Endothelial cell of umbilical vein (primary cell): ENCODE measurements around the gene MED12L. TPM values are rescaled to one million over a fixed set of nuclear protein-coding genes. Genes with fewer than 3 reads are reported as not detected.

Experiments
- BruUV-seq: library from RNA; stranded (reverse); fragments of 400-500 nt; replicated peaks from 2 replicates; lab custom pipeline; 2021; lab: Mats Ljungman, UMichigan
- CTCF ChIA-PET: fragments of 300-600, 350-600 bp; sonication (Branson Sonifier 250); formaldehyde crosslinking; loops from one replicate; lab custom pipeline; 2021; ENCODE audit warnings: antibody characterized with exemption, inconsistent platforms; lab: Charles Lee
- POLR2A ChIA-PET: fragments of 300-600, 350-600 bp; sonication (Branson Sonifier 250); formaldehyde crosslinking; loops from one replicate; lab custom pipeline; 2021; ENCODE audit warnings: antibody characterized with exemption, inconsistent platforms; lab: Charles Lee
- DNase-seq: peaks from one replicate; pipeline ENCODE4 v3.0.0-alpha.2; 2011; ENCODE audit warnings: low read depth, low spot score
- FAIRE-seq: peaks from 2 replicates; lab custom pipeline; 2011; peaks lifted over from hg19 to GRCh38; lab: Jason Lieb, UNC
- H2AFZ ChIP-seq: 2 replicates; pipeline ENCODE4 v1.6.0; 2012; ENCODE audit warnings: low read depth, low read length, control low read depth, inconsistent platforms
- H3K27ac ChIP-seq: 2 replicates; pipeline ENCODE4 v1.5.1; 2011; ENCODE audit warnings: low read depth, mild to moderate bottlenecking, control low read depth, low read length, moderate library complexity; ENCODE audit not compliant: insufficient read depth
- H3K27me3 ChIP-seq, 2 experiments: 2 replicates each; pipeline versions ENCODE4 v1.6.0 to v1.6.1; 2011; ENCODE audit warnings: low read length in 2 of 2, mixed read lengths in 1 of 2; ENCODE audit not compliant: control insufficient read depth in 2 of 2, insufficient read depth in 2 of 2
- H3K36me3 ChIP-seq, 2 experiments: 2 replicates in 1 of 2; 3 replicates in 1 of 2; pipeline ENCODE4 v1.5.1; 2011; ENCODE audit warnings: low read length in 2 of 2, mild to moderate bottlenecking in 1 of 2, moderate library complexity in 1 of 2; ENCODE audit not compliant: control insufficient read depth in 2 of 2, insufficient read depth in 2 of 2; ENCODE audit errors: extremely low read depth in 1 of 2
- H3K4me1 ChIP-seq: 3 replicates; pipeline ENCODE4 v1.5.1; 2011; ENCODE audit warnings: mild to moderate bottlenecking, low read length; ENCODE audit not compliant: control insufficient read depth, insufficient read depth; ENCODE audit errors: extremely low read depth
- H3K4me2 ChIP-seq: 2 replicates; pipeline ENCODE4 v1.6.1; 2011; ENCODE audit warnings: low read length, control low read depth, mixed read lengths; ENCODE audit not compliant: insufficient read depth
- H3K4me3 ChIP-seq, 3 experiments: fragments of 200-600 bp in 1 of 3; sonication (generic), shearing (Covaris generic) in 1 of 3; replicated peaks in 1 of 3; 2 replicates each; pipeline ENCODE4 v1.5.1; 2011 to 2016; ENCODE audit warnings: control low read depth in 3 of 3, low read length in 3 of 3, mild to moderate bottlenecking in 2 of 3, inconsistent platforms in 1 of 3, low read depth in 1 of 3, moderate library complexity in 1 of 3; ENCODE audit not compliant: insufficient read depth in 1 of 3
- H3K79me2 ChIP-seq: 2 replicates; pipeline ENCODE4 v1.6.0; 2012; ENCODE audit warnings: low read length, inconsistent platforms; ENCODE audit not compliant: control insufficient read depth, insufficient read depth
- H3K9ac ChIP-seq: replicated peaks from 2 replicates; pipeline ENCODE3; 2011; ENCODE audit warnings: low read length, control low read depth; ENCODE audit not compliant: insufficient read depth; ENCODE audit errors: extremely low read depth
- H3K9me1 ChIP-seq: replicated peaks from 3 replicates; pipeline ENCODE4 v1.6.0; 2011; ENCODE audit warnings: mild to moderate bottlenecking, low read length; ENCODE audit not compliant: control insufficient read depth, insufficient read depth; ENCODE audit errors: extremely low read depth
- H3K9me3 ChIP-seq: replicated peaks from 2 replicates; pipeline ENCODE4 v1.5.1; 2012; ENCODE audit warnings: low read length, inconsistent platforms; ENCODE audit not compliant: control insufficient read depth, insufficient read depth
- H4K20me1 ChIP-seq: replicated peaks from 2 replicates; pipeline ENCODE3; 2011; ENCODE audit warnings: mild to moderate bottlenecking, low read length; ENCODE audit not compliant: control insufficient read depth, insufficient read depth; ENCODE audit errors: extremely low read depth
- CTCF ChIP-seq, 2 donors: IDR thresholded peaks; 1 replicate in 1 of 2; 2 replicates in 1 of 2; pipeline ENCODE4 v1.5.1; 2011; ENCODE audit warnings: low read length in 2 of 2, mild to moderate bottlenecking in 2 of 2, moderate library complexity in 2 of 2, control low read depth in 1 of 2, inconsistent platforms in 1 of 2, low read depth in 1 of 2; ENCODE audit not compliant: insufficient read depth in 1 of 2; ENCODE audit errors: extremely low read depth in 1 of 2
- EZH2 ChIP-seq: IDR thresholded peaks from 2 replicates; pipeline ENCODE4 v1.6.1; 2012; ENCODE audit warnings: borderline replicate concordance, low read depth, mild to moderate bottlenecking, moderate library complexity, low read length, inconsistent platforms; ENCODE audit not compliant: severe bottlenecking
- FOS ChIP-seq: IDR thresholded peaks from 2 replicates; pipeline ENCODE4 v1.6.1; 2011; ENCODE audit warnings: mild to moderate bottlenecking, low read length, moderate library complexity, borderline replicate concordance; ENCODE audit not compliant: insufficient read depth
- GATA2 ChIP-seq: IDR thresholded peaks from 2 replicates; pipeline ENCODE4 v1.7.0; 2011; ENCODE audit warnings: low read depth, mild to moderate bottlenecking, moderate library complexity, mixed read lengths, low read length; ENCODE audit not compliant: insufficient read length, insufficient read depth
- JUN ChIP-seq: IDR thresholded peaks from 2 replicates; pipeline ENCODE4 v1.6.1; 2011; ENCODE audit warnings: borderline replicate concordance, low read depth; ENCODE audit not compliant: insufficient read length, insufficient read depth
- MYC ChIP-seq: IDR thresholded peaks from one replicate; pipeline ENCODE4 v1.6.1; 2011; ENCODE audit warnings: mild to moderate bottlenecking, low read depth, low read length
- POLR2A ChIP-seq: IDR thresholded peaks from 2 replicates; pipeline ENCODE4 v1.6.1; 2012; ENCODE audit warnings: low read depth, mild to moderate bottlenecking, control low read depth, low read length
- POLR2AphosphoS5 ChIP-seq: IDR thresholded peaks from 2 replicates; pipeline ENCODE4 v1.6.1; 2012; ENCODE audit warnings: low read depth, mild to moderate bottlenecking, control low read depth, low read length, moderate library complexity; ENCODE audit not compliant: insufficient read depth
- dilution Hi-C: fragments of 300-500 bp; cut with MboI; formaldehyde crosslinking; loops from one replicate; pipeline ENCODE4 v1.15.0; 2019; ENCODE audit warnings: low sequenced_read_pairs; ENCODE audit not compliant: extremely low pct_ligation_motif_present
- intact Hi-C: fragments of 100-400 bp; cut with micrococcal nuclease; formaldehyde crosslinking; loops from one replicate; pipeline ENCODE4 v1.10.0; 2022
- polyA plus RNA-seq, 4 experiments: library from polyadenylated mRNA; depleted of rRNA in 3 of 4; stranded (reverse) in 3 of 4; unstranded in 1 of 4; fragments of >200 nt; gene quantifications; 2 replicates each; pipeline versions ENCODE4 v1.2.1 to v1.2.3, GENCODE V29; 2011 to 2012; ENCODE audit warnings: missing spikeins in 1 of 4
- total RNA-seq: library from RNA; stranded (reverse); gene quantifications from 2 replicates; pipeline ENCODE4 v1.2.3, GENCODE V29; 2021
- TF ChIP-seq, protein P1 (sequence below): IDR thresholded peaks from 2 replicates; pipeline ENCODE4 v1.6.1; 2011; ENCODE audit not compliant: insufficient read depth, insufficient read length

The MED12L gene
- total and polyA plus RNA-seq, 2 donors (not counting 3 experiments of a cell fraction or from before 2014, with no cell fraction given) = 0.03 to 0.27 TPM

GRCh38 chr3:151459358-151459757 is 373.9 kb downstream of the MED12L start:
- DNase-seq (no peak), FAIRE-seq (no peak)
- no peak overlapping the region for H2AFZ ChIP-seq
- no peak overlapping the region for H3K4me2 ChIP-seq
- intact Hi-C loops = no loop called here
- dilution Hi-C loops = no loop called here
- H3K79me2 ChIP-seq = no peaks in the 10 kb centered on the region
- ChIA-PET POLR2A (no interaction called here), CTCF (interaction anchor here (0.7 to 2.0 kb wide), 3 partner anchors 10 to 254 kb away, joined by 3 to 7 read pairs (median 5); no protein-coding TSS in a partner anchor)
- H3K9me3 ChIP-seq = no peaks in the 10 kb centered on the region
- no peak overlapping the region for H3K9ac ChIP-seq
- no TSS peak for BruUV-seq
- H3K4me1 ChIP-seq = peaks cover 3% of the 10 kb centered on the region
- H3K4me3 ChIP-seq = no peak overlapping the region
- no peaks in the 10 kb centered on the region for H3K9me1 ChIP-seq
- no peaks in the 10 kb centered on the region for H4K20me1 ChIP-seq
- H3K36me3 ChIP-seq = no peaks in the 10 kb centered on the region
- H3K27ac ChIP-seq = no peak overlapping the region
- no peak for TF ChIP-seq FOS
- no peak for TF ChIP-seq POLR2AphosphoS5
- no peak for TF ChIP-seq JUN
- TF ChIP-seq POLR2A = no peak
- no peak for TF ChIP-seq GATA2
- TF ChIP-seq EZH2 = no peak
- TF ChIP-seq, protein P1, sequence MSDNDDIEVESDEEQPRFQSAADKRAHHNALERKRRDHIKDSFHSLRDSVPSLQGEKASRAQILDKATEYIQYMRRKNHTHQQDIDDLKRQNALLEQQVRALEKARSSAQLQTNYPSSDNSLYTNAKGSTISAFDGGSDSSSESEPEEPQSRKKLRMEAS = no peak
- no peak for TF ChIP-seq MYC
- no peak for TF ChIP-seq CTCF (IDR thresholded peaks at IDR 0.05; ENCODE audit: extremely low read depth in 1 of 2, insufficient read depth in 1 of 2, low read depth in 1 of 2, low read length in 2 of 2)
- peaks cover 23 to 39% of the 10 kb centered on the region in 2 experiments for H3K27me3 ChIP-seq
